Bone marrow (tissue), 2 donors: ENCODE results near the gene TANGO6.
"Not testable (repeated sequence)": the region's sequence is repeated elsewhere in the genome, so short reads cannot be mapped to it uniquely, and the experiment has no call there.

ENCODE experiments used
- DNase-seq, 2 donors: peaks; one replicate each; lab custom pipeline; 2025; lab: John Stamatoyannopoulos, UW

TANGO6 gene

GRCh38 chr16:69014811-69015210, 171.5 kb downstream of the TANGO6 start:
- DNase-seq = no peak

DNA sequence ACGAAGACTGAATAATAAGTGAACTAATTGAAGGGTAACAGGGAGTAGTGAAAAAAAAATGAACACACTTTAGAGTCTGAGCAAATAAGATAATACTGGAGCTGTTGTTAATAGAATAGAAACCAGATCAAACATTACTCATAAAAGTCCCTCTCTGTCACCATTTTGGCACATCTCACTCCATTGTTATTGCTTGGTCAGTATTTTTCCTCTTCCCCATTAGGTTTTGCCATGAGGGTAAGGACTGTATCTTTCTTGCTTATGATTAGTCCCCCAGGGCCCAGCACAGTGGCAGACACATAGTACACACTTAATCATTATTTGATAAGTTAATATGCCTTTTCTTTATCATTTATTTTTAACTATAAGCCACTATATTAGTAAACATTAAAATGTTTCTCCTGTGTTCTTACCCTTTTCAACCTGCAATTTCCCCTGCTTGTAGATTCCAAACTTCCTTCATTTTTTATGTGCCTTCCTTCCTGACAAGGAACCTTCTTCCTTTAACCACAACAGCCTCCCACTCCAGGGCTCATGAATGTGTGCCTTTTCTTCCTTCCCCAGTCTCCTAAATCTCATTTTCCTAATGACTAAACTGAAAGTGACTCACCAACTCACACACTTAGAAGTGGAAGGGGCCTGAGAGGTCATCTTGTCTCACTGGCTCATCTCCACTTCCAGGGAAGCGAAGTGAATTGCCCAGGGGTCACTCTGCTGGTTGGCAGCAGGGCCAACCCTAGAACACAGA, 173.9 kb downstream of the TANGO6 start:
- no peak for DNase-seq

GRCh38 chr16:69019811-69020210, 176.5 kb downstream of the TANGO6 start:
- no peak for DNase-seq

GRCh38 chr16:69029121-69029520, 185.8 kb downstream of the TANGO6 start:
- DNase-seq = no peak

DNA sequence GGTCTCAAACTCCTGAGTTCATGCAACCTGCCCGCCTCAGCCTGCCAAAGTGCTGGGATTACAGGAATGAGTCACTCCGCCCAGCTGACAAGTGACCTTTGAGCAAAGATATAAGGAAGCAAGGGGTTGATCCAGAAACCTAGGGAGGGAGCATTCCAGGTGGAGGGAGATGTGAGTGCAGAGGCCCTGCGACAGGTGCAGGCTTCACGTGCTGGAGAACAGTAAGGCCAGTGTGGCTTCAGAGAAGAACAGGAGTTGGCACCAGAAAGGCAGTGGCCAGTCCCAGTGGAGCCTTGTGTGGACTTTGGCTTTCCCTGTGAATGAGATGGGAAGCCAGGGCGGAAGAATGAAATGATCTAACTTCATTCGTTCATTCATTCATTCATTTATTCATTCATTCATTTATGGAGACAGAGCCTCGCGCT, 188.6 kb downstream of the TANGO6 start:
- DNase-seq = no peak

DNA sequence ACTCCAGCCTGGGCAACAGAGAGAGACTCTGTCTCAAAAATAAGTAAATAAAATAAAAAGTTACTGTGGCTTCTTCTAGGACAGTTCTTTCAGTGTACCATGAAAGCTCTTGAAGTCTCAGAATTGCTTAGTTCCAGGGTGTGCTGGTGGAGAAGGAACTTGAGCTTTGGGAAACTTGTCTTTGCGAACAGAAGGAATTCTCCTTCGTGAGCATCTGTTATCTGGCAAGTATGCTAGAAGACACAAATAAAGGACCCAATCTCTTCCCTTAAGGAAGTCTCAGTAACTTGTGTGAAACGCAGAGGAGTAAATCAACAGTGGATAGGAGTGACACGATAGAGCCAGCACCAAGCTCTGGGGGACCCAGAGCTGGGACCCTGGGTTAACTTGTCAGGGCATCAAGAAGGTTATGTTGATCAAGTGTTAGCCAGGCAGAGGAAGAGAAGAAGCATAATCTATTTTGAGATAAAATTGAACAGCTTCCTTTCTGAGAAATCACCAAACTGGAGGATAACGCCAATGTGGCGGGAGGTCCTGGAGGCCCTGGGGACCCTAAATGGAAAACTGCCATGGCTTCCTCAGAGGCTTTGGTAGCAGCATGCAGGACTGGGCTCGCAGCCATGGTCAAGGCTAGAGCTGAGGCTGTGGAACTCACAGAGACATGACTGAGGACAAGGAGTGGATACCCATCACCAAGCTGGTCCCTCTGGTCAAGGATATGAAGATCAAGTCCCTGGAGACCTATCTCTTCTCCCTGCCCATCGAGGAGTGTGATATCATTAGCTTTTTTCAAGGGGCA, 190.0 kb downstream of the TANGO6 start:
- no peak for DNase-seq

- no peak for DNase-seq
These were observed 192.0 kb downstream of the TANGO6 start for GRCh38 chr16:69035375-69035774.

DNA sequence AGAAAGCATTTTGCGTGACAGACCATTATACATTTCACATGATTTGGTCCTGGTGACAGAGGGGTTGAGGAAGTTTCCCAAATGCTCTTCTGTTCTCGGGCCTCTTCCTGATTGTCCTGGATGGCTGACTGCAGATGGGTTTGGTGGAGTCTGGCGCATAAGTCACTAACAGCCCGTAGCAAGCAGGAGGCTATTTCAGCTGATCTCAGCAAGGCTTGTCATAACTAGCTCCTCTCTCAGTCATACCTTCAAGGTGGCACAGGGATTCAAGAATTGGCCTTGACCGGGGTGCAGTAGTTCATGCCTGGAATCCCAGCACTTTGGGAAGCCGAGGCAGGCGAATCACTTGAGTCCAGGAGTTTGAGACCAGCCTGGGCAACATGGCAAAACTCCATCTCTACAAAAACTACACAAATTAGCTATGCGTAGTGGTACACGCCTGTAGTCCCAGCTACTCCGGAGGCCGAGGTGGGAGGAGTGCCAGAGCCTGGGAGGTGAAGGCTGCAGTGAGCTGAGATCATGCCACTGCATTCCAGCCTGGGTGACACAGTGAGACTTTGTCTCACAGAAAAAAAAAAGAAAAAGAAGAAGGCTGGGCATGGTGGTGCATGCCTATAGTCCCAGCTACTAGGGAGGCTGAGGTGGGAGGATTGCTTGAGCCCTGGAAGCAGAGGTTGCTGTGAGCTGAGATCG, 193.2 kb downstream of the TANGO6 start:
- DNase-seq = no peak

GRCh38 chr16:69037373-69038160, 194.2 kb downstream of the TANGO6 start:
- no peak for DNase-seq

GRCh38 chr16:69039333-69039941, 196.1 kb downstream of the TANGO6 start:
- DNase-seq = no peak

DNA sequence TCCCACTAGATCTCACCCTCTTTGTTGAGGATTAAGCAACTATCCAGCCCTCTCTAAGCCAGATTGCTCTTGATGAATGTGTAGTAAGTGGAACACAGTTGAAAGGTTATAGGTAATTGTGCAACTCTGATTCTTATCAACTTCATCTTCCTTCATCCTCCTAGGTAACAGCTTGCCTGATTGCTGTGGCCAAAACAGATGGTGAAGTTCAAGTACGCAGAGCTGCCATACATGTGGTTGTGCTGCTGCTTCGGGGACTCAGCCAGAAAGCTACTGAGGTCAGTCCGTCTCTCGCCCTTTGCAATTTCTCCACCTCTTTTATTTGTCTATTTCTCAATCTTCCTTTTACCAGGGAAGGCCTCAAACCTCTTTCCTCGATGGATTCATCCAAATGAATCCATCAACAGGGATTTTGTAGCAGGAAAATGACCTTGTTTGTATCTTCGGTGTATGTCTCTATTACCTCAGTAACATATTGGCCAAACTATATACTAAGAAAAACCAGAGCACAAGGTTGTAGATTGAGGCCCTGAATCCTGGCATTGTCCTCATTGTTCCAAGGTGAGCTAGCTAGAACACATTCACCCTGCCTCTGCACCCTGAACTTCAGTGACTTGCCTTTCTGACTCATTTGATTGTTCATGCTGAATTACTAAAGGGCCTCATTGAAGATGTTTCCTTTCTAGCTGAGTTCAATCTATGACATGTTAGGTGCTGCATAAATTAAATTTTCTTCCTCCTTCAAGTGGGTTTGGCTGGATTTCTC, 197.0 kb downstream of the TANGO6 start:
- DNase-seq = no peak

GRCh38 chr16:69048328-69049120, 205.2 kb downstream of the TANGO6 start:
- no peak for DNase-seq

DNA sequence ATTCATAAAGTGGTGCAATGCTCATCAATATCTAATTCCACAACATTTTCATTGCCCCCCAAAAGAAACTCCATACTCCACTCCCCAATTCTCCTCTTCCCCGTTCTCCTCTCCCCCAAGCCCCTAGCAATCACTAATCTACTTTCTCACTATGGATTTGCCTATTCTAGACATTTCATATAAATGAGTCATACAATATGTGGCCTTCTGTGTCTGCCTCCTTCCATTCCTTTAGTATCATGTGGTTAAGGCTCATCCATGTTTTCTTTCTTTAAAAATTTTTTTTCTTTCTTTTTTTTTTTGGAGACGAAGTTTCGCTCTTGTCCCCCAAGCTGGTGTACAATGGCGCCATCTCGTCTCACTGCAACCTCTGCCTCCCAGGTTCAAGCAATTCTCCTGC, 205.8 kb downstream of the TANGO6 start:
- DNase-seq = no peak

DNA sequence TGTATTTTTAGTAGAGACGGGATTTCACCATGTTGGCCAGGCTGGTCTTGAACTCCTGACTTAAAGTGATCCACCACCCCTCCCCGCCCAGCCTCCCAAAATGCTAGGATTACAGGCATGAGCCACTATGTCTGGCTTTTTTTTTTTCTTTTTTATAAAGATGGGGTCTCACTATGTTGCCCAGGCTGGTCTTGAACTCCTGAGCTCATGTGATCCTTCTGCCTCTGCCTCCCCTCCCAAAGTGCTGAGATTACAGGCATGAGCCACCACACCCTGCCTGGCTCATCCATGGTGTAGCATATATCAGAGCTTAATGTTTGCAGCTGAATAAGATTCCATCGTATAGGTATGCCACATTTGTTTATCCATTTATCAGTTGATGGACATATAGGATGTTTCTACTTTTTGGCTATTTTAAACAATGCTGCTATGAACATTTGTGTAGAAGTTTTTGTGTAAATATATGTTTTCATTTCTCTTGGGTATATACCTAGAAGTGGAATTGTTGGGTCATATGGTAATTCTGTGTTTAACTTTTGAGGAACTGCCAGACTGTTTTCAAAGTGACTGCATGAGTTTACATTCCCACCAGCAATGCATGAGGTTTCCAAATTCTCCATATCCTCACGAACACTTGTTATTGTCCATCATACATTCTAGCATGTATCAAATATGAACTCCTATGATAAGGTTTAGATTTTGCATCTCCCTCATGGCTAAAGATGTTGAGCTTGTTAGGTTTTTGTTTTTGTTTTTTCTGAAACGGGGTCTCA, 206.5 kb downstream of the TANGO6 start:
- DNase-seq = no peak

DNA sequence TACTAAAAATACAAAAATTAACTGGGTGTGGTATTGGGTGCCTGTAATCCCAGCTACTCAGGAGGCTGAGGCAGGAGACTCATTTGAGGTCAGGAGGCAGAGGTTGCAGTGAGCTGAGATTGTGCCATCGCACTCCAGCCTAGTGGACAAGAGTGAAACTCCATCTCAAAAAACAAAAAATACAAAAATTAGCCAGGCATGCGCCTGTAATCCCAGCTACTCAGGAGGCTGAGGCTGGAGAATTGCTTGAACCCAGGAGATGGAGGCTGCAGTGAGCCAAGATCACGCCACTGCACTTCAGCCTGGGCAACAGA, 208.1 kb downstream of the TANGO6 start:
- not testable (repeated sequence) for DNase-seq

DNA sequence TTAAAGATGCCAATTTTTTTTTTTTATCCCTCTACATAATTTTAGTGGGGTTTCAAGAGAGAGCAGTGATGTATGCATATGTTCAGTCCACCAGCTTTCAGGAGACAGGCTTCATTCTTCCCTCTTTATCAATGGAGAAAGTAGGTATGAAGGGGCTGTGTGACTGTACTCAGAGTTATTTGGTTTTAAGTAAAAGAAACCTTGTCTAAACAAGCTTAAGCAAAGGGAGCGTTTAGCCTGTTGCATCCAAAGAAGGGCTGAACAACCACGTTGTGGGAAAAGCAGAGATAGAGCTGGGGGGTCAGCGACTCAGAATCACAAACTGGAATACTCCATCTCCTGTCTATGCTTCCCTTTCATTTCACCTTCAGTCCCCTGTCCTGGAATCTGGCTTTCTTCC, 211.7 kb downstream of the TANGO6 start:
- DNase-seq = no peak

DNA sequence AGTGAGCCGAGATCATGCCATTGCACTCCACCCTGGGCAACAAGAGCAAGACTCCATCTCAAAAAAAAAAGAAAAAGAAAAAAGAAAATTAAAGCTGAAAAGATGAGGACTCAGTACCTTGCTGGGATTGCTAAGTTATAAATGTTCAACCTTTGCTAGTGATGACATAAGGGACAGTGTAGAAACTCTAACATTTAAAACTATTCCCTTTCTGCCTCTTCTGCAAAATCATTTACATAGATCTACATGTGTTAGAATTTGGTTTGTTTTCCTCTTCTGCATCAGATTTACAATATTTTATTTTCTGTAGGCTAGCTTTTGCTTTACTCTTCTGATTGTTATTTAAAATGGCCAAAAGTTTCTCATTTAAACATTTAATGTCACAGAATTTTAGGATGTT, 212.6 kb downstream of the TANGO6 start:
- no peak for DNase-seq

DNA sequence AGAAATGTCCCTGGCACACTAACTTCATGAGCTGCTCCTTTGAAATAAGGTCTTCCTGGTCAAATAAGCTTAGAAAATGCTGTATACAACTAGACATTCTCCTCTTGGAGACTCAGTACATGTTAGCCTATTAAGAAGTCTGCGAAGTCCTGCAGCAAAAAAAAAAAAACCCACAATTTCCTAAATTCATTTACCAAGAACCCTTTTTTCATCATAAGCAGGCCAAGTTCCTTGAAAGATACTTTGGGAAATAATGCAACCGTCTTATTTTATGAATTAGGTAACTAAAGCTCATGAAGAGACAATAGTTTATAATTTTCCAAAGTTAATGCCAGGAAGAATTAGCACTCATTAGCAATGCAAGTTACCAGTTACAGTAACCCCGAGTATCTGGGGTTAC, 213.1 kb downstream of the TANGO6 start:
- DNase-seq = no peak
